CD4-positive, alpha-beta T cell treated with Interleukin-15 for 1 hour (primary cell): ENCODE measurements around the gene PTPRN2.
"Not testable (repeated sequence)": the region's sequence is repeated elsewhere in the genome, so short reads cannot be mapped to it uniquely, and the experiment has no call there.

Experiments
- DNase-seq: peaks from one replicate; pipeline ENCODE4 v3.0.0-alpha.2; 2020

Gene PTPRN2

DNA sequence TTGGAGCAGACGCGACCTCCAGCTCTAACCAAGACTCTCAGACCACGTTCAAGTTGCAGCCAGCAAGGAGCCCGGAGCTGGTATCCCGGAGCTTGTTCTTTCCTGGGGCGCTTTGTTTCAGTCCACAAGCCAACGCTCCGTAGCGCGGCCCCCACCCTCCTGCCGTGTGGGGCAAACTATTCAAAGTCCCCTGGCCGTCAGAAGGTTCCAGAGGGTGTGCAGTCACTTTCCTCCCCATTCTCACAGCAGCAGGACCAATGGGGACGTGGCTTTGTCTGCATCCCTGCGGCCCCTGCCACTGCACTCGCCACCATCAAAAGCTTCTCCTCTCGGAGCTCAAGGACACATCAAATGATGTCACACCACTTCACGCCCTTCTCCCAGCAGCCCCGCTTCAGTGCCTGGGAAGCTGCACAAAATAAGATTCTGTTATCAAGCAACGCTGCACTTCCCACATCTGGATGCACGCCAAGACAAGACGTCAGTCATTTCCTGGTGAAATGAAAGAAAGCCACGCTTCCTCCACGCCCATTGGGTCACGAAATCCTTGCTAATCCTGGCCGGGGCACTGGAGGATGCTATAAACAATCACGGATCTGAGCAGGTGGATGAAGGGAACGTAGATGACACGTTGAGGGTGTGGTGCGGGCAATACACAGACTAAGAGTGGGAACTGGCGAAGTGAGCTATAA is 348.2 kb downstream of the PTPRN2 start:
- DNase-seq: no peak

DNA sequence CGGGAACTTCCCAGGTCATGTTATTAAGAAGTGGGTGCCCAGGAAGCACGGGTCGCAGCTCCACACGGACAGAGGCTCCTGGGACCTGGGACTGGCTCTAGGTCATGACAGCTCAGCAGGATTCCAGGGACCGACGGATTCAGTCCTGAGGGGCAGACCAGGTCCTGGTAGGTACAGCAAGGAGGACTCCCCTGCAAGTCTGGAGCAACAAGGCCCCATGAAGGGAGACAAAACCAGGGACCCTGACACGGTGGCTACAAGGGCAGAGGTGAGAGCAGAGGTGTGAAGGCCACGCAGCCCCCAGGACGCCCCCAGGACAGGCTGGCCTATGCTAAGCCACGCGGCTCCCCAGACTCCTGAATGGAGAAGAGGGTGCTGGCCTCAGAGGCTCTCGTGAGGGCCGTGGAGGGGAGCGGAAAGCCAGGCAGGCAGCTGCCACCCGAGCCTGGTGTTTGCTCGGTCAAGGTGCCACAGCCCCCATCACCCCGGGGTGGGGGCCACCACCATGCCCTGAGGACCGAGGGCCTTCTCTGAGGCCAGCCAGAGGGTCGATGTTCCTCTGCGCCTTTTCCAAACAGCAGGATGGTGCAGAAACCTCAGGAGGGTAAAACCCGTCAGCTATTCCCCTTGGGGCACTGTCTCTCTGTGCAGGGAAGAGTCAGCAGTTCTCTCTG is 348.9 kb downstream of the PTPRN2 start:
- DNase-seq: no peak

DNA sequence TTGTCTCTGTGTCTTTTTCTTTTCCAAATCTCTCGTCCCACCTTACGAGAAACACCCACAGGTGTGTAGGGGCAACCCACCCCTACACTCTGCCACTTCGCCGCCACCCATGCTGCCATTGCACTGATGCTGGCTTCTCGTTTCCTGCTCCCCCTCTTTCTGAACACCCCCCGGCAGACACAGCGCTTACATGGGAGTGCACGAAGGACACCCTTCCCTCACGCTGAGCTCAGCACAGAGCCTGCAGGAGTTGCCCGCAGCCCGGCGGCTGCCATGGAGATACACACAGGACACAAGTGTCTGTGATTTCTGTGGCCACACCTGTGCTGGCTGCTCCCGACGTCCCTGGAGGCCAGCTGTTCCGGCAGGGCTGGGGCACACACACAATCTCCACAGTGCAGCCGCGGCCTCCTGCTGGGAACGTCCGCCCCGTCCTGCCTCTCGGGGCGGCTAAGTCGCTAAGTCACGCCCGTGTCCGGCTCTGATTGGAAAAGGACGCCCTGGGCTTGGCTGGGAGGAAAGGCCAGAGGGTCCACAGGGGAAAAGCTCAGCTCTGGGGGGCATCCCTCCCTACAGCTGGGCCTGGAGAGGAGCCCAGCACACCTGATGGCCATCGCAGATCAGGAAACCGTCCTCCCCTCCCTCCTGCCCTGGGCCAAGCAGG is 349.8 kb downstream of the PTPRN2 start:
- DNase-seq: no peak

DNA sequence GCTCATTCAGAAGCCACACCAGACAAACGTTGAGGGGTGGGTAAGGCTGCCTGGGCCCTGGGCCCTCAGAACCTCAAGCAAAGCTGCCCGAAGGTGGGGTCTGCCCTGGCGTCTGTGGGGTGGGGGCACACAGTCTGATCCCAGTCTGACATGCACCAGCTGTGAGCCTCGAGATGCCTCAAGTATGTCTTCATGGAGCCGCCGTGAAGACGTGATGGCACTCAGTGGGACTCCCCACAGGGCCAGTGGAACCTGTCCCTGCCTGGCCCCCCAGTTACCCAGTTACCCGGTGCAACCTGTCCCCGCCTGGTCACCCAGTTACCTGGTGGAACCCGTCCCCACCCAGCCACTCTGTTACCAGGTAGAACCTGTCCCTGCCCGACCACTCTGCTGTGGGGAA is 351.2 kb downstream of the PTPRN2 start:
- DNase-seq: no peak

DNA sequence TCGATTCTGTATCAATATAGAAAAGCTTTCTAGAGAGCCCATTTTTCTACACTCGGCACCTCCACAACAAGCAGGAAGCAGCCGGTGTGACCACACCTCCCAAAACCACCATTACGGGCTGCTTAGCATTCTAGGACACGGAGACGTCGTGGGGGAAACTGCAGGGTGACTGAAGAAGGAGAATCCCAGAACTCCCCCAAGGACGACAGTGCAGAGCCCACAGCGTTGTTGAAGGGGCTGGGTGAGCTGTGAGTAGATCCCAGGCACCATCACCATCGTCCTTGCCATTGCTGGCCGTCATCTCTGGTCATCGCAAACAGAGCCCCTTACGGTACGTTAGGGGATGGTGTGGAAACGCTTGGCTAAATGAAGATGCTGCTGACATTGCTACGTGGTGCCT is 351.8 kb downstream of the PTPRN2 start:
- DNase-seq: no peak

DNA sequence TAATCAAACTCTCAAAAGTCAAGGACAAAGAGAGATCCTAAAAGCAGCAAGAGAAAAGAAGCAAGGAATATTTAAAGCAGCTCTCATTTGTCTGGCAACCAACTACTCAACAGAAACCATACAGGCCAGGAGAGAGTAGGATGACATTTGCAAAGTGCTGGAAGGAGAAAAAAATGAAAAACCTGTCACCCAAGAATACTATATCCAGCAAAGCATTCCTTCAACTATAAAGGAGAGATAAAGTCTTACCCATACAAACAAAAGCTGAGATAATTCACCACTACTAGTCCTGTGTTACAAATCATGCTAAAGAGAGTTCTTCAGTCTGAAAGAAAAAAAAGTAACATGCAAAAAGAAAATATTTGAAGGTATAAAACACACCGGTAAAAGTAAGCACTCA is 357.7 kb downstream of the PTPRN2 start:
- DNase-seq: no peak

DNA sequence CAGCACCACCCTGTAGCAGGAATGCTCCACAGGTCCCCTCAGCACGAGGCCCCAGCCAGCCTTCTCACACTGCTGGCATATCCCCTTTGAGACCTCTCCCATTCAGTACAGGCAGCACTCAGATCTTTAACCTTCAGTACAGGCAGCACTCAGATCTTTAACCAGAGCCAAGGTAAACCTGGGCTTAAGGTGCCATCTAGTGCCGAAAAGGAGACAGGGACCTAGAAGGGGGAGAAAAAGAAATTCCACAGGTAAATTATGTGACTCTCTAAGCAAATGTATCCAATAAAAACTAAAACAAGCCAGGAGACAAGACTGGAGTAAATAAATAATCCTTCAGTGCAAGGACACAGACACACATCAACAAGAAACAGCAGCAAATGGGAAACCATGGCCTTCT is 358.6 kb downstream of the PTPRN2 start:
- DNase-seq: no peak

DNA sequence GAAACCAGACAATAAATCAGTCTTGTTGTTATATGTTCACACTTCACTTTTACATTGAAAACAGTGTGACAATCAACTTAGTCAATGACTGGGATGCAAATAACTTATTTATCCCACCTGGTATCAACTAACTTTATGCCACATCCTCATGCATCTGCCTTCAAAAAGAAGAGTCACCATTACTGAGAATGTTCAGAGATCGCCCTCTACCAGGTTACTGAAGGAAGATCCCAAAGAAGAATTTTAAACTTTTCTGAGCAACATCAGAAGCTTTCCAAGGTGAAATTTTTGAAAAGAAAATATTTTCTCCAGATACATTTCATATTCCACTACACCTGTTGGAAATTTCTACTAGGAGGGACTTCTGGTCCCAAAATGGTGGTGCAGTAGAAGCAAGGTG is 359.5 kb downstream of the PTPRN2 start:
- no peak for DNase-seq

DNA sequence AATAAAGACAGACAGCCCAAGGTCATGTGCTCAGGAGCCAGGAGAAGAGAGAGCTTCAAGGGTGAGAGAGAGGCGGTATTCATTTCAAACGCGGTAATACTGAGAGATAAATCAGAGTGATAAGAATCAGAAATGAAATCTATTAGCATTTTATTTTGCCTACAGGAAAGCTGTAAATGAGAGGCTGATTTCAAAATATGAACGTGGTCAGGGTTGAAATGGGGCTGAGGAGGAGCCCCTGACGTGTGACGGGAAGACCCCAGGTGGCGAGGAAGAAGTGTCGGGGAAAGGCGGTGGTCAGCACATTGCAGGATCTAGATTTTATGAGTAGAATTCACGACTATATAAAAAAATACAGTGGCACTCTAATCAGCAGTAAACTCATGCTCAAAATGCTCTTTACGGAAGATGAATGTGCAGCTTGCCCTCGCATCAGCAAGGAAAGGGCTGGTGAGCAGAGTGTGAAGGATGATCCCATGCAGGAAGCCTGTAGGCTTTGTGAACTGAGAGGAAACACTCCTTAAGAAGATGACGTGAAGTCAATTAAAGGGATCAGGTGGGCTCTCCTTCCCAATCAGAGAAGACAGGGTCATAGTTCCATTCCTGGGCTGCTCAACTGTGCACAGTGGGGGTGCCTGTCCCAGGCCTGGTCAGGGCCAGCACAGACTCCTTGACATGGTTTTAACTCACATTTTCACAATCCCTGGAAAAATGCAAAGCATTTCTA is 360.2 kb downstream of the PTPRN2 start:
- no peak for DNase-seq

DNA sequence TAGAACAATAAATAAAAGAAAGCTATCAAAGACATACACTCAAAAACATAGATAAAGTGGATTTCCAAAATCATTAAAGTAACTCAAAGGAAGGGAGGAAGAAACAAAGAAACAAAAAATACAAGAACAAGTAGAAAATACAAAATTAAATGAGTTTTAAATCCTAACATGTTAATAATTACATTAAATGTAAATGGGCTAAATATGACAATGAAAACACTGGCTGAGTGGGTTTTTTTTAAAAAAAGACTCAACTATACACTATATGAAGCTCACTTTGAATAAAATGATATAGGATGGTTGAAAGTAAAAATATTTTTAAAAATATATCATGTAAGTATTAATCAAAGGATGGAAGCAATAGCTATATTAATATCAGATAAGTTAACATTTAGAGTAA is 371.4 kb downstream of the PTPRN2 start:
- DNase-seq: no peak

DNA sequence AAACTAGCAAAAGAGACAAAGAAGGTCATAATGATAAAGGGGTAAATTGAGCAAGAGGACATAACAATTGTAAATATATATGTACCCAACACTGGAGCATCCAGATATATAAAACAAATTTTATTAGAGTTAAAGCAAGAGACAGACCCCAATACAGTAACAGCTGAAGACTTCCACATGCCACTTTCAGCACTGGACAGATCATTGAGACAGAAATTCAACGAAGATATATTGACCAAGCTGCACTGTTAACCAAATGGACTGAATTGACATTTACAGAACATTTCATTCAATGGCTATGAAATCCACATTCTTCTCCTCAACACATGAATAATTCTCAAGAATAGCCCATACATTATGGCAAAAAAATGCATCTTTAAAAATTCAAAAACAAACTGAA is 378.2 kb downstream of the PTPRN2 start:
- DNase-seq: no peak

DNA sequence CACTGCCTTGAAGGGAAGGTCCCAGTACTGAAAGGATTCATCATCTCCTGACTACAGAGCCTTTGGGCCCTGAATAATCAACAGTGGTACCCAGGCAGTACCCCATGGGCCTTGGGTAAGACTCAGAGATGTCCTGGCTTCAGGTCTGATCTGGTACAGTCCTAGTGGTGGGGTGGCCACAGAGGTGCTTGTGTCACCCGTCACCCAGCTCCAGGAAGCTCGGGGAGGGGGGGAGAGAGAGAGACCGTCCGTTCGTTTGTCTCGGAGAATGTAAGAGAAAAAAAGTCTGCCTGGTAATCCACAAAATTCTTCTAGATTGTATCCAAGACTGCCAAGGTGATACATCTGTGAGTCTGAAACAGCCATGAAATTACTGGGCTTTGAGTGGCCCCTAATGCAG is 381.3 kb downstream of the PTPRN2 start:
- no peak for DNase-seq

DNA sequence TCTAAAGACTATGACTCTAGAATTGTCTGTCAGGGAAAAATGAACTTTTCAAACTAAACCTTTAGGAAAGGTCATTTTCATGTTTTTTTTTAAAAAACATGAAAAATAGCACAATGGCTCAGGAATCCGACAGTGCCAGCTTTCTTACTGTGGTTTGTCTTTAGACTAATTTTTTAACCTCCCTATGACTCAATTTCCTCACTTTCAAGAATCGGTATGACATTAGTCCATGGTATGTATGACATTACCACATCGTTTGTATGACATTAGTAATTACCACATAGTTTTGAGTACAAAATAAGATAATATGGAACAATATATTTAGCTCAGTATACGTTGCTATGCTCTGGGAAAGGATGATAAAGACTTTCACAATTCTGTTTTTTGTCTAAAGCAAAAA is 383.2 kb downstream of the PTPRN2 start:
- DNase-seq: no peak

DNA sequence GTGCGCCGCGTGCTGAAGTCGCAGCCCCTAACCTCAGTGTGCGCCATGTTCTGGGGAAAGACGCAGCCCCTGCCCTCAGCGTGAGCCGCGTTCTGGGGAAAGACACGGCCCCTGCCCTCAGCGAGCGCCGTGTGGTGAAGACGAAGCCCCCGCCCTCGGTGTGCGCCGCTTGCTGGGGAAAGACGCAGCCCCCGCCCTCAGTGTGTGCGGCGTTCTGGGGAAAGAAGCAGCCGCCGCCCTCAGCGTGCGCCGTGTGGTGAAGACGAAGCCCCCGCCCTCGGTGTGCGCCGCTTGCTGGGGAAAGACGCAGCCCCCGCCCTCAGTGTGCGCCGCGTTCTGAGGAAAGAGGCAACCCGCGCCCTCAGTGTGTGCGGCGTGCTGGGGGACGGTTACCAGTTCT is 383.7 kb downstream of the PTPRN2 start:
- DNase-seq: not testable (repeated sequence)

DNA sequence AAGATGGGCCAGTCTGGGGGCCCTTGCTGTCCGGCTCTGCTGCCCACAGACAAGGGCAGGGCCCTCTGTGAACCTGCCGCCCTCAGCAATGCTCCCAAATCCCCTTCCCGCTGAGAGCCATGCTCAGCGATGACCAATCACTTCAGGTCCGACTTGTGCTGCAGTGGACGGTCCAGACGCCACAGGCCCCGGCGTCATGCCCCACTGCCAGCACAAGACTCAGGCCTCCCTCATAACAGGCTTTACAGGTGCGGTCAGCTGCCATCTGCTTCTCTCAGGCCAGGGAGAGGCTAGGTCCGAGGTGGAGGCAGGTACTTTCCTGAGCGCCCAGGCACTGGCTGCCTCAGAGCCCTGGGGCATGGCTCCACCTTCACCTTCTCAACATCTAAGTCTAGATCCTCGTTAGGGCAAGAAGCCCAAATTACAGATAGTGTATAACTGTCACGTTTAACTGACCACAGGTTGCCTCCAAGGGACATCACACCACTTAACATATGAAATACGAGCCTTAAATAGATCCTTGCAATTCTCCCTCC is 393.2 kb downstream of the PTPRN2 start:
- no peak for DNase-seq

DNA sequence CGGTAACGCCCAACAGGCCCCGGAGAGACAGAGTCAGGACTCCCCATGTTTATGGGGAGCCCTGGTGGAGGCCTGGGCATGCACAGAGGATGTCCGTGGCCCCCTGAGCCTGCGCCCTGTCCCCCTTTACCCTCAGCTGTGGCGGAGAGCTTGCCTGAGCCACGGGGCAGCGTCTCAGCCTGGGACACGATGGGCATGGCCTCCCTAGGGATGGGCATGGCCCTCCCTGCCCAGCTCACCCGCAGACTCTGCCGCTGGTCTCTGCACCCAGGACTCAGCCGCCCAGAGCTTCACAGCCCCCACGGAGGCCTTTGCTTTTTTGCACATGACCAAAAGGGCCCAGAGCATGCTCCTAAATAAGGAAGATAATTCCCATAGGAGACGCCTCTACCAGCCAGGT is 394.2 kb downstream of the PTPRN2 start:
- no peak for DNase-seq

DNA sequence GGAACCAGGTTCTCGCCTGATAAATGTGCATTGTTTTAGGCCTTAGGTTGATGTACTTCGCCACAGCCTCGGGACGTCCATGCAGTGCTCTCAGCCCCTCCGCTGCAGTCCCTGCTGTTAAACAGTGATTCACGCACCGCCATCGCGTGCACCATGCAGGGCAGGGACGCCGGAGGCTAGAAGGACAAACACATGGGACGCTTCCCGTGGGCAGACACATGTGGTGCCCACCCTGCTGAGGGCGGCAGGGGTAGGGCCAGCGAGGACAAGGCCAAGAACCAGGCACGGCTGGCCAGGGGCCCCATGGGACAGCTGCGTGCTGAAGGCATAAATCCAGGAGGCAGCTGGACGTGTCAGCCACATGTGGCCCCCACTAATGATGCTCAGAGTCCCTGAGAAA is 394.7 kb downstream of the PTPRN2 start:
- no peak for DNase-seq

DNA sequence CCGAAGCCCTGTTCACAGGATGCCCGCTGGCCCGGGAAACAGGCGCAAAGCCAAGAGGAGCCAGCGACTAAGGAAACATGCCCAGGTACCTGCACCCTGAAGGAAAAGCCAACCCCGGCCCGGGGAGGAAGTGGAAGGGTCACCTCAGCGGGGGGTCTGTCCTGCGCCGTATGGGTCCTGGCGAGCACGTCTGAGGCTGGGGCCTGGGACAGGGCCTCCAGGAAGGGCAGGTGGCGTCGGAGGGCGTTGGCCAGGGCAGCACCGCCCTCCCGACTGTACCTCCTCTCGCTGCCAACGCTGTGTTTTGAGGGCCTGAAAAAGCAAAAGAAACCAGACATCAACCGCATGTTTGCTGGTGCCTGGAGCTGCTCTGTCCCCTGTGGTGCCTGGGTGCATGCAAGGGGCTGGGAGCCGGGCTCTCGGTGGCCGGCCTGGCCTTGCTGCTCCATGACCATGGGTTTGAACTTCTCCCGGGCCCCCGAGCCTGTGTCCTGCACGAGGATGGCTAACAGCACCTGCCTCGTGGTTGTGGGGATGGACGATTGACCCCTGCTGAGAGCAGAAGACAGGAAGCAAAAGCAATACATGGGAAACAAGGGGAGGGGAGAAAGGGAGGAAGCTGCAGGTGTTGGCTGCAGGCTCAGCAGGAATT is 395.3 kb downstream of the PTPRN2 start:
- DNase-seq: no peak

DNA sequence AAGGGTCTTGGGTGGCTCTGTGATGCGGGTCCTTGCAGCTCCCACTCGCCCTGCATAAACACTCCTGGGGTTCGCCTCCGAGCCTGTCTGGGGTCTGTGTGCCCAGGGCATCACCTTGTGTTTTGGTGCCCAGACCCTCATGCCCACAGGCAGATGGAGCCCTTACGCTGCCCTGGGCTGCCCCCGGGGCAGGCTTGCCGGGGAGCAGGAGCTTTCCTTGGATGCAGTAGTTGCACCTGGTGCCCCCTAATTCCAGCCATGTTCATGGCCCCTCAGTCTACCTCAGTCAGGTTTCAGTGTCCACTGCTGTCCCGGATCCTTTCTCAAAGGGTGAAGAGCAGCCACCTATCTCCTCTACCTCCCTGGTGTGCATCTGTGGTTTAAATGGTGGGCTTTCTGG is 396.0 kb downstream of the PTPRN2 start:
- no peak for DNase-seq

DNA sequence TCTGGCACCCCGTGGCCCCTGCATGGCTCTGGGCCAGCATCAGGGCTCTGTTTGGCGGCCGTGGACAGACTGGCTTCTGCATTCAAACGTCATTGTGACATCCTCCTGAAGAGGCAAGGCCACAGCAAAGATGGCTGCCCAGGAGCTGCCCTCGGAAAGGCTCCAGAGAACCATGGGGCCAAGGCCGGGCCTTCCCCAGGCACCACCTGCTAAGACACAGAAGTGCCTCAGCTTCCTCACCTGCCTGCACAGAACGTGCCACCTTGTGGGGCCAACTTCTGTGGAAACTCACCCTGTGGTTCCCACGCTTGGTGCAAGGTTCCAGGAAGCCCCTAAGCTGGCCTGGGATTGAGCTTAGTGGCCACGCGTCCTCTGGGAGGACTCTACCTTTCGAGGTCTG is 396.9 kb downstream of the PTPRN2 start:
- no peak for DNase-seq

DNA sequence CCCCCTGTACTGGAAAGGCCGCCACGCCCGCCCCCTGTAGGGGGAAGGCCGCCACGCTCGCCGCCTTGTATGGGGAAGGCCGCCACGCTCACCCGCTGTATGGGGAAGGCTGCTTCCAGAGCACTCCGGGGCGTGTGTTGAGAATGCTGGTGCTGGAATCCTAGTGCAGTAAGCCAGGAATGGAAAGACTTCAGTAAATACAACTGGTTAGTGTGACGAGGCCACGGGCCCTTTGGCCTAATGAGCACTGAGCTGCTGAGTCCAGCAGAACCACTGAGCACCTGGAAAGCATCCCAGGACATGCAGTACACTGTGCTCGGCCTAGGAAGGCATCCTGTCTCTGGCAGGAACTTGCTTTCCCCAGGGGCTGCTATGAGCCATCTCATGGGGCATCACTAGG is 398.9 kb downstream of the PTPRN2 start:
- DNase-seq: no peak

DNA sequence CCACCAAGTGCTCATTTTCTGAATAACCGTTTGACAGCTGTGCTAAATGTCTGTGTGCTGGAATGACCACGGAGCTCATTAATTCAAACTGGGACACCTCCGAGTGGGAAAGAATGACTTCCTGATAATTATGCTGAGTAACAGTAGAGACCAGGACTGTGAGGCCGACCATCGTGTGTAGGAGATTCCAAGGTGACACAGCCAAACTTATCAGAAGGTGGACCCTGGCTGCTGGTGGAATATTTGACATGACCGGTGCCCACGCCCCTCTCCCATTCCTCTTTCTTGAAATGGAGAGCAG is 400.0 kb downstream of the PTPRN2 start:
- DNase-seq: no peak
